Keratinocyte (primary cell): Measurements from ENCODE around the gene PNMT. TPM values are rescaled to one million over a fixed set of nuclear protein-coding genes. Genes with fewer than 3 reads are reported as not detected.
"Not testable (repeated sequence)": the region's sequence is repeated elsewhere in the genome, so short reads cannot be mapped to it uniquely, and the experiment has no call there.

Experiments
- DNase-seq: peaks from one replicate; pipeline ENCODE4 v3.0.0-alpha.2; 2011; ENCODE audit warnings: low read depth, missing footprints, low spot score
- FAIRE-seq: peaks from 2 replicates; lab custom pipeline; 2011; peaks lifted over from hg19 to GRCh38; lab: Jason Lieb, UNC
- H2AFZ ChIP-seq: 2 replicates; pipeline ENCODE4 v1.6.0; 2012; ENCODE audit warnings: low read length, control low read depth, inconsistent platforms; ENCODE audit not compliant: control insufficient read depth
- H3K27ac ChIP-seq: 2 replicates; pipeline ENCODE4 v1.5.1; 2011; ENCODE audit warnings: low read length; ENCODE audit not compliant: control insufficient read depth, insufficient read depth
- H3K27me3 ChIP-seq: 3 replicates; pipeline ENCODE4 v1.6.0; 2011; ENCODE audit warnings: low read length; ENCODE audit not compliant: control insufficient read depth, insufficient read depth; ENCODE audit errors: extremely low read depth
- H3K36me3 ChIP-seq, 2 experiments: 2 replicates in 1 of 2; 3 replicates in 1 of 2; pipeline ENCODE4 v1.5.1; 2011; ENCODE audit warnings: low read length in 2 of 2, mild to moderate bottlenecking in 1 of 2; ENCODE audit not compliant: control insufficient read depth in 2 of 2, insufficient read depth in 2 of 2; ENCODE audit errors: extremely low read depth in 1 of 2
- H3K4me1 ChIP-seq: 3 replicates; pipeline ENCODE4 v1.5.1; 2011; ENCODE audit warnings: low read length; ENCODE audit not compliant: control insufficient read depth, insufficient read depth; ENCODE audit errors: extremely low read depth
- H3K4me2 ChIP-seq: 3 replicates; pipeline ENCODE4 v1.6.0; 2011; ENCODE audit warnings: low read depth, low read length; ENCODE audit not compliant: control insufficient read depth, insufficient read depth; ENCODE audit errors: extremely low read depth
- H3K4me3 ChIP-seq, 3 experiments: fragments of 200-600 bp in 1 of 3; sonication (generic) in 1 of 3; 2 replicates in 2 of 3; 3 replicates in 1 of 3; pipeline ENCODE4 v1.5.1; 2011 to 2016; ENCODE audit warnings: low read length in 3 of 3, mild to moderate bottlenecking in 3 of 3, control low read depth in 2 of 3, inconsistent platforms in 1 of 3, low read depth in 1 of 3, mixed read lengths in 1 of 3, mixed run types in 1 of 3, moderate library complexity in 1 of 3; ENCODE audit not compliant: control insufficient read depth in 2 of 3, insufficient read depth in 2 of 3; ENCODE audit errors: extremely low read depth in 1 of 3
- H3K79me2 ChIP-seq: 2 replicates; pipeline ENCODE4 v1.6.0; 2012; ENCODE audit warnings: low read length; ENCODE audit not compliant: control insufficient read depth, insufficient read depth
- H3K9ac ChIP-seq: 3 replicates; pipeline ENCODE4 v1.6.0; 2011; ENCODE audit warnings: low read length; ENCODE audit not compliant: control insufficient read depth, insufficient read depth; ENCODE audit errors: extremely low read depth
- H3K9me1 ChIP-seq: 3 replicates; pipeline ENCODE4 v1.6.0; 2011; ENCODE audit warnings: low read length; ENCODE audit not compliant: control insufficient read depth, insufficient read depth; ENCODE audit errors: extremely low read depth
- H3K9me3 ChIP-seq: 2 replicates; pipeline ENCODE4 v1.5.1; 2012; ENCODE audit warnings: low read depth, low read length; ENCODE audit not compliant: control insufficient read depth
- H4K20me1 ChIP-seq: 3 replicates; pipeline ENCODE4 v1.6.0; 2011; ENCODE audit warnings: low read length; ENCODE audit not compliant: control insufficient read depth, insufficient read depth; ENCODE audit errors: extremely low read depth
- CTCF ChIP-seq, 3 experiments: IDR thresholded peaks in 1 of 3; conservative IDR thresholded peaks in 1 of 3; optimal IDR thresholded peaks in 1 of 3; 2 replicates in 2 of 3; 3 replicates in 1 of 3; pipeline versions ENCODE3 to v1.5.1; 2011; ENCODE audit warnings: low read length in 3 of 3, mild to moderate bottlenecking in 3 of 3, moderate library complexity in 2 of 3, control low read depth in 1 of 3, inconsistent platforms in 1 of 3; ENCODE audit not compliant: insufficient read depth in 2 of 3; ENCODE audit errors: extremely low read depth in 1 of 3
- EZH2 ChIP-seq: IDR thresholded peaks from one replicate; pipeline ENCODE4 v1.6.1; 2012; ENCODE audit warnings: inconsistent platforms, mild to moderate bottlenecking, low read length, moderate library complexity
- dilution Hi-C: fragments of 300-500 bp; cut with MboI; formaldehyde crosslinking; loops from one replicate; pipeline ENCODE4 v1.7.0; 2020; ENCODE audit warnings: low sequenced_read_pairs; ENCODE audit not compliant: extremely low pct_ligation_motif_present
- polyA plus RNA-seq, 5 experiments: library from polyadenylated mRNA; depleted of rRNA in 3 of 5; stranded (reverse) in 3 of 5; stranded (forward) in 1 of 5; unstranded in 1 of 5; fragments of >200 nt; gene quantifications; 1 replicate in 1 of 5; 2 replicates in 3 of 5; 3 replicates in 1 of 5; pipeline versions ENCODE4 v1.2.1 to v1.2.3, GENCODE V29; 2011 to 2012; ENCODE audit warnings: missing spikeins in 2 of 5, low read depth in 1 of 5, low replicate concordance in 1 of 5

The PNMT gene
- polyA plus RNA-seq, 1 donor (not counting 4 experiments of a cell fraction or from before 2014, with no cell fraction given) = not detected

GRCh38 chr17:39696731-39697130 is 28.5 kb downstream of the PNMT start:
- Histone ChIP-seq H3K79me2 (peaks cover 8% of the 10 kb centered on the region), H3K4me2 (no peak overlapping the region), H3K9ac (no peak overlapping the region), H3K4me1 (peaks cover 14% of the 10 kb centered on the region), H3K27ac (no peak overlapping the region), H2AFZ (no peak overlapping the region), H3K27me3 (no peaks in the 10 kb centered on the region), H3K4me3 (no peak overlapping the region), H3K36me3 (peaks cover 0 to 2% of the 10 kb centered on the region in 2 experiments), H3K9me3 (no peaks in the 10 kb centered on the region), H4K20me1 (no peaks in the 10 kb centered on the region), H3K9me1 (no peaks in the 10 kb centered on the region)
- no peak for TF ChIP-seq CTCF (optimal IDR thresholded peaks at IDR 0.05 in 1 of 3, IDR thresholded peaks at IDR 0.05 in 1 of 3, conservative IDR thresholded peaks at IDR 0.05 in 1 of 3; ENCODE audit: extremely low read depth in 1 of 3, insufficient read depth in 2 of 3, low read length in 3 of 3)
- no peak for TF ChIP-seq EZH2
- DNase-seq (no peak), FAIRE-seq (no peak)
- dilution Hi-C loops = no loop called here

GRCh38 chr17:39697961-39698360 is 29.7 kb downstream of the PNMT start:
- DNase-seq (no peak), FAIRE-seq (no peak)
- dilution Hi-C loops = no loop called here
- no peaks in the 10 kb centered on the region for H3K27me3 ChIP-seq
- no peaks in the 10 kb centered on the region for H4K20me1 ChIP-seq
- H3K4me1 ChIP-seq = peaks cover 14% of the 10 kb centered on the region
- no peaks in the 10 kb centered on the region for H3K9me3 ChIP-seq
- no peak overlapping the region for H3K4me3 ChIP-seq
- TF ChIP-seq CTCF (optimal IDR thresholded peaks at IDR 0.05 in 1 of 3, IDR thresholded peaks at IDR 0.05 in 1 of 3, conservative IDR thresholded peaks at IDR 0.05 in 1 of 3; ENCODE audit: extremely low read depth in 1 of 3, insufficient read depth in 2 of 3, low read length in 3 of 3) (no peak), EZH2 (no peak)
- H2AFZ ChIP-seq = no peak overlapping the region
- peaks cover 13% of the 10 kb centered on the region for H3K79me2 ChIP-seq
- H3K9ac ChIP-seq = no peak overlapping the region
- H3K4me2 ChIP-seq = no peak overlapping the region
- H3K9me1 ChIP-seq = no peaks in the 10 kb centered on the region
- peaks cover 0 to 2% of the 10 kb centered on the region in 2 experiments for H3K36me3 ChIP-seq
- H3K27ac ChIP-seq = no peak overlapping the region

- Histone ChIP-seq H3K4me1 (peaks cover 14% of the 10 kb centered on the region), H3K4me3 (peak overlapping the region; percentile 79 to 90 (median 87)), H3K9ac (peak overlapping the region; percentile 76), H2AFZ (peak overlapping the region; percentile 76), H3K4me2 (peak overlapping the region; percentile 82), H3K79me2 (peaks cover 18% of the 10 kb centered on the region), H3K27ac (peak overlapping the region; percentile 44)
- H3K9me1 ChIP-seq, DNase-seq, H3K9me3 ChIP-seq, dilution Hi-C loops, H3K27me3 ChIP-seq, H4K20me1 ChIP-seq, H3K36me3 ChIP-seq: not testable (repeated sequence)
- FAIRE-seq = peak; percentile 29
Observed at GRCh38 chr17:39699157-39699817, 31.0 kb downstream of the PNMT start.
